Measurements from ENCODE around the gene BRIX1. TPM values are rescaled to one million over a fixed set of nuclear protein-coding genes. Genes with fewer than 3 reads are reported as not detected.

BRIX1 gene
- total and polyA plus RNA-seq, 2 experiments from 2014 or later, result 72.6 to 171 TPM

DNA sequence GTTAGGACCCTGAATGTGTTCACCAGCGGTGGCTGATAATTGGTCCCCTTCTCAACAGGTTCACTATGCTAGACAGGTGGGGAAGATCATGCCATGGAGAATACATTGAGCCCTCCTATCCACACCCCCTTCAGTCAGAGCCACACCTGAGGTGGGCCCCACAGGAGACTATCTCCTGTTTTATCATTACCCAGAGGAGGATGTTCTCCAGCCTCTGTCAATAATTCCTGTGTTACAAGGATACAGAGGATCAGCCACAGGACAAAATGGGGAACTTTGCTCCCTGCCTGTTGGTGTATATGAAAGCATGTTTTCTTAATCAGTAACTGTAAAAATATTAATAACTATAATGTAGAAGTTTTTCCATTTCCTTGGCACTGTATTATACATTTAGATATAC lies 26.1 kb upstream of the BRIX1 start:
- Mint-ChIP-seq H3K4me1 (peaks cover 3% of the 10 kb centered on the region), H3K27ac (no peak overlapping the region), H3K4me3 (no peak overlapping the region), H3K27me3 (ENCODE audit: insufficient read depth, low read depth, poor library complexity) (no peaks in the 10 kb centered on the region), H3K36me3 (ENCODE audit: low read depth) (no peaks in the 10 kb centered on the region), H3K9me3 (no peaks in the 10 kb centered on the region)
- H3K9me2 ChIP-seq (ENCODE audit: insufficient read depth), result no peaks in the 10 kb centered on the region
- 0 out of 2 replicates have a peak, but pooled peaks cover 4% of the 10 kb centered on the region for H3K4me1 ChIP-seq (ENCODE audit: insufficient read depth)
- no peaks in the 10 kb centered on the region for H4K20me1 ChIP-seq (replicated peaks; ENCODE audit: insufficient read depth)
- H2AFZ ChIP-seq, result no peak overlapping the region
- H3K36me3 ChIP-seq (ENCODE audit: insufficient read depth), result no peaks in the 10 kb centered on the region
- no peaks in the 10 kb centered on the region for H3K79me2 ChIP-seq (replicated peaks; ENCODE audit: insufficient read depth)
- no peak overlapping the region for H3K27ac ChIP-seq (ENCODE audit: low read depth)
- no peak overlapping the region for H3K4me2 ChIP-seq
- H3F3A ChIP-seq (replicated peaks; ENCODE audit: low read depth), result no peaks in the 10 kb centered on the region
- TF ChIP-seq, protein P1, sequence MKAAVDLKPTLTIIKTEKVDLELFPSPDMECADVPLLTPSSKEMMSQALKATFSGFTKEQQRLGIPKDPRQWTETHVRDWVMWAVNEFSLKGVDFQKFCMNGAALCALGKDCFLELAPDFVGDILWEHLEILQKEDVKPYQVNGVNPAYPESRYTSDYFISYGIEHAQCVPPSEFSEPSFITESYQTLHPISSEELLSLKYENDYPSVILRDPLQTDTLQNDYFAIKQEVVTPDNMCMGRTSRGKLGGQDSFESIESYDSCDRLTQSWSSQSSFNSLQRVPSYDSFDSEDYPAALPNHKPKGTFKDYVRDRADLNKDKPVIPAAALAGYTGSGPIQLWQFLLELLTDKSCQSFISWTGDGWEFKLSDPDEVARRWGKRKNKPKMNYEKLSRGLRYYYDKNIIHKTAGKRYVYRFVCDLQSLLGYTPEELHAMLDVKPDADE (IDR thresholded peaks at IDR 0.05), result no peak
- TF ChIP-seq, protein P2, sequence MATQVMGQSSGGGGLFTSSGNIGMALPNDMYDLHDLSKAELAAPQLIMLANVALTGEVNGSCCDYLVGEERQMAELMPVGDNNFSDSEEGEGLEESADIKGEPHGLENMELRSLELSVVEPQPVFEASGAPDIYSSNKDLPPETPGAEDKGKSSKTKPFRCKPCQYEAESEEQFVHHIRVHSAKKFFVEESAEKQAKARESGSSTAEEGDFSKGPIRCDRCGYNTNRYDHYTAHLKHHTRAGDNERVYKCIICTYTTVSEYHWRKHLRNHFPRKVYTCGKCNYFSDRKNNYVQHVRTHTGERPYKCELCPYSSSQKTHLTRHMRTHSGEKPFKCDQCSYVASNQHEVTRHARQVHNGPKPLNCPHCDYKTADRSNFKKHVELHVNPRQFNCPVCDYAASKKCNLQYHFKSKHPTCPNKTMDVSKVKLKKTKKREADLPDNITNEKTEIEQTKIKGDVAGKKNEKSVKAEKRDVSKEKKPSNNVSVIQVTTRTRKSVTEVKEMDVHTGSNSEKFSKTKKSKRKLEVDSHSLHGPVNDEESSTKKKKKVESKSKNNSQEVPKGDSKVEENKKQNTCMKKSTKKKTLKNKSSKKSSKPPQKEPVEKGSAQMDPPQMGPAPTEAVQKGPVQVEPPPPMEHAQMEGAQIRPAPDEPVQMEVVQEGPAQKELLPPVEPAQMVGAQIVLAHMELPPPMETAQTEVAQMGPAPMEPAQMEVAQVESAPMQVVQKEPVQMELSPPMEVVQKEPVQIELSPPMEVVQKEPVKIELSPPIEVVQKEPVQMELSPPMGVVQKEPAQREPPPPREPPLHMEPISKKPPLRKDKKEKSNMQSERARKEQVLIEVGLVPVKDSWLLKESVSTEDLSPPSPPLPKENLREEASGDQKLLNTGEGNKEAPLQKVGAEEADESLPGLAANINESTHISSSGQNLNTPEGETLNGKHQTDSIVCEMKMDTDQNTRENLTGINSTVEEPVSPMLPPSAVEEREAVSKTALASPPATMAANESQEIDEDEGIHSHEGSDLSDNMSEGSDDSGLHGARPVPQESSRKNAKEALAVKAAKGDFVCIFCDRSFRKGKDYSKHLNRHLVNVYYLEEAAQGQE (IDR thresholded peaks at IDR 0.05; ENCODE audit: unreplicated experiment), result no peak
- TF ChIP-seq ZNF114 (CRISPR knock-in tag; IDR thresholded peaks at IDR 0.05), result no peak
- TF ChIP-seq, protein P3, sequence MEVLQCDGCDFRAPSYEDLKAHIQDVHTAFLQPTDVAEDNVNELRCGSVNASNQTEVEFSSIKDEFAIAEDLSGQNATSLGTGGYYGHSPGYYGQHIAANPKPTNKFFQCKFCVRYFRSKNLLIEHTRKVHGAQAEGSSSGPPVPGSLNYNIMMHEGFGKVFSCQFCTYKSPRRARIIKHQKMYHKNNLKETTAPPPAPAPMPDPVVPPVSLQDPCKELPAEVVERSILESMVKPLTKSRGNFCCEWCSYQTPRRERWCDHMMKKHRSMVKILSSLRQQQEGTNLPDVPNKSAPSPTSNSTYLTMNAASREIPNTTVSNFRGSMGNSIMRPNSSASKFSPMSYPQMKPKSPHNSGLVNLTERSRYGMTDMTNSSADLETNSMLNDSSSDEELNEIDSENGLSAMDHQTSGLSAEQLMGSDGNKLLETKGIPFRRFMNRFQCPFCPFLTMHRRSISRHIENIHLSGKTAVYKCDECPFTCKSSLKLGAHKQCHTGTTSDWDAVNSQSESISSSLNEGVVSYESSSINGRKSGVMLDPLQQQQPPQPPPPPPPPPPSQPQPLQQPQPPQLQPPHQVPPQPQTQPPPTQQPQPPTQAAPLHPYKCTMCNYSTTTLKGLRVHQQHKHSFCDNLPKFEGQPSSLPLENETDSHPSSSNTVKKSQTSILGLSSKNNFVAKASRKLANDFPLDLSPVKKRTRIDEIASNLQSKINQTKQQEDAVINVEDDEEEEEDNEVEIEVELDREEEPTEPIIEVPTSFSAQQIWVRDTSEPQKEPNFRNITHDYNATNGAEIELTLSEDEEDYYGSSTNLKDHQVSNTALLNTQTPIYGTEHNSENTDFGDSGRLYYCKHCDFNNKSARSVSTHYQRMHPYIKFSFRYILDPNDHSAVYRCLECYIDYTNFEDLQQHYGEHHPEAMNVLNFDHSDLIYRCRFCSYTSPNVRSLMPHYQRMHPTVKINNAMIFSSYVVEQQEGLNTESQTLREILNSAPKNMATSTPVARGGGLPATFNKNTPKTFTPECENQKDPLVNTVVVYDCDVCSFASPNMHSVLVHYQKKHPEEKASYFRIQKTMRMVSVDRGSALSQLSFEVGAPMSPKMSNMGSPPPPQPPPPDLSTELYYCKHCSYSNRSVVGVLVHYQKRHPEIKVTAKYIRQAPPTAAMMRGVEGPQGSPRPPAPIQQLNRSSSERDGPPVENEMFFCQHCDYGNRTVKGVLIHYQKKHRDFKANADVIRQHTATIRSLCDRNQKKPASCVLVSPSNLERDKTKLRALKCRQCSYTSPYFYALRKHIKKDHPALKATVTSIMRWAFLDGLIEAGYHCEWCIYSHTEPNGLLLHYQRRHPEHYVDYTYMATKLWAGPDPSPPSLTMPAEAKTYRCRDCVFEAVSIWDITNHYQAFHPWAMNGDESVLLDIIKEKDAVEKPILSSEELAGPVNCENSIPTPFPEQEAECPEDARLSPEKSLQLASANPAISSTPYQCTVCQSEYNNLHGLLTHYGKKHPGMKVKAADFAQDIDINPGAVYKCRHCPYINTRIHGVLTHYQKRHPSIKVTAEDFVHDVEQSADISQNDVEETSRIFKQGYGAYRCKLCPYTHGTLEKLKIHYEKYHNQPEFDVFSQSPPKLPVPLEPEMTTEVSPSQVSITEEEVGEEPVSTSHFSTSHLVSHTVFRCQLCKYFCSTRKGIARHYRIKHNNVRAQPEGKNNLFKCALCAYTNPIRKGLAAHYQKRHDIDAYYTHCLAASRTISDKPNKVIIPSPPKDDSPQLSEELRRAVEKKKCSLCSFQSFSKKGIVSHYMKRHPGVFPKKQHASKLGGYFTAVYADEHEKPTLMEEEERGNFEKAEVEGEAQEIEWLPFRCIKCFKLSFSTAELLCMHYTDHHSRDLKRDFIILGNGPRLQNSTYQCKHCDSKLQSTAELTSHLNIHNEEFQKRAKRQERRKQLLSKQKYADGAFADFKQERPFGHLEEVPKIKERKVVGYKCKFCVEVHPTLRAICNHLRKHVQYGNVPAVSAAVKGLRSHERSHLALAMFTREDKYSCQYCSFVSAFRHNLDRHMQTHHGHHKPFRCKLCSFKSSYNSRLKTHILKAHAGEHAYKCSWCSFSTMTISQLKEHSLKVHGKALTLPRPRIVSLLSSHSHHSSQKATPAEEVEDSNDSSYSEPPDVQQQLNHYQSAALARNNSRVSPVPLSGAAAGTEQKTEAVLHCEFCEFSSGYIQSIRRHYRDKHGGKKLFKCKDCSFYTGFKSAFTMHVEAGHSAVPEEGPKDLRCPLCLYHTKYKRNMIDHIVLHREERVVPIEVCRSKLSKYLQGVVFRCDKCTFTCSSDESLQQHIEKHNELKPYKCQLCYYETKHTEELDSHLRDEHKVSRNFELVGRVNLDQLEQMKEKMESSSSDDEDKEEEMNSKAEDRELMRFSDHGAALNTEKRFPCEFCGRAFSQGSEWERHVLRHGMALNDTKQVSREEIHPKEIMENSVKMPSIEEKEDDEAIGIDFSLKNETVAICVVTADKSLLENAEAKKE (CRISPR knock-in tag; IDR thresholded peaks at IDR 0.05), result no peak
- no peak for TF ChIP-seq CREB1 (CRISPR knock-in tag; IDR thresholded peaks at IDR 0.05; ENCODE audit: low read depth)
- no peak for TF ChIP-seq POLR2AphosphoS5 (IDR thresholded peaks at IDR 0.05; ENCODE audit: low read depth)
- no peak for TF ChIP-seq NANOG (IDR thresholded peaks at IDR 0.05; ENCODE audit: borderline replicate concordance)
- H3K4me3 ChIP-seq, result no peak overlapping the region
- ATAC-seq (no peak), DNase-seq (ENCODE audit: low spot score) (no peak)
- no peaks in the 10 kb centered on the region for H3K27me3 ChIP-seq (ENCODE audit: insufficient read depth)
